Uterus (tissue), 2 donors: ENCODE data around the gene AHDC1.
A peak's percentile ranks its signal among the peaks of the same experiment; 100 is the strongest.

ENCODE experiments used
- POLR2A ChIP-seq, 2 donors: fragments of 450-650 bp; IDR thresholded peaks; one replicate each; pipeline ENCODE4 v1.6.1; 2016; ENCODE audit warnings: antibody characterized with exemption in 2 of 2, mild to moderate bottlenecking in 1 of 2, moderate library complexity in 1 of 2
- TF ChIP-seq, protein P1 (sequence below), 4 experiments: fragments of 200-600 bp in 2 of 4; fragments of 450-650 bp in 2 of 4; sonication (generic) in 2 of 4; IDR thresholded peaks; one replicate each; pipeline ENCODE4 v1.5.1; 2016 to 2019; ENCODE audit warnings: antibody characterized with exemption in 4 of 4, mild to moderate bottlenecking in 2 of 4, moderate library complexity in 1 of 4

DNA sequence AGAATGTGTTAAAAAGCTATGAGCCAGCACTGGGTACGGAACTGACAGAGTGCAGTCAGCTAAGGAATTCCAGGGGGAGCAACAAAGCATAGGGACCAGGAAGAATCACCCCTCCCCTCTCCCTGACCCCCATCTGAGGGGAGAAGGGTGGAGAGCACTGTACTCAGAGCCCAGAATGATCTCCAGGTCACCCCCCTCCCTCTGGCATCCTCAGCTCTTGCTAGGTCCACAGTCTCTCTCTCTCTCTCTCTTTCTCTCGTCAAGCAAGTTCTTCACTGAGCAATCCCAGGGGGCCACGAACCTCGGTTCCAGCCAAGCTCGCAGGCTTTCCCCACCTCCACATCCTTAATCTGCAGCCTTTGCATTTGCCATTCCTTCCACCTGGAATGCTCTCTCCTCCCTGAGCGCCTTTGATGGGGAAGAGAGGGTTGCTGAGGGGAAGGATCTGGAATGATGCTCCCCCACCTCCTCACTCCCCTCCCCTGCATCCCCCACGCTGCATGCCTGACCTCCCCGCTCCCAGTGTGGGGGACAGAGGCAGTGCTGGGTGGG is 107.3 kb downstream of the AHDC1 start:
- TF ChIP-seq, protein P1, sequence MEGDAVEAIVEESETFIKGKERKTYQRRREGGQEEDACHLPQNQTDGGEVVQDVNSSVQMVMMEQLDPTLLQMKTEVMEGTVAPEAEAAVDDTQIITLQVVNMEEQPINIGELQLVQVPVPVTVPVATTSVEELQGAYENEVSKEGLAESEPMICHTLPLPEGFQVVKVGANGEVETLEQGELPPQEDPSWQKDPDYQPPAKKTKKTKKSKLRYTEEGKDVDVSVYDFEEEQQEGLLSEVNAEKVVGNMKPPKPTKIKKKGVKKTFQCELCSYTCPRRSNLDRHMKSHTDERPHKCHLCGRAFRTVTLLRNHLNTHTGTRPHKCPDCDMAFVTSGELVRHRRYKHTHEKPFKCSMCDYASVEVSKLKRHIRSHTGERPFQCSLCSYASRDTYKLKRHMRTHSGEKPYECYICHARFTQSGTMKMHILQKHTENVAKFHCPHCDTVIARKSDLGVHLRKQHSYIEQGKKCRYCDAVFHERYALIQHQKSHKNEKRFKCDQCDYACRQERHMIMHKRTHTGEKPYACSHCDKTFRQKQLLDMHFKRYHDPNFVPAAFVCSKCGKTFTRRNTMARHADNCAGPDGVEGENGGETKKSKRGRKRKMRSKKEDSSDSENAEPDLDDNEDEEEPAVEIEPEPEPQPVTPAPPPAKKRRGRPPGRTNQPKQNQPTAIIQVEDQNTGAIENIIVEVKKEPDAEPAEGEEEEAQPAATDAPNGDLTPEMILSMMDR (IDR thresholded peaks at IDR 0.05) = peak; percentile 32 to 68 (median 52)
- no peak for TF ChIP-seq POLR2A (IDR thresholded peaks at IDR 0.05)
